HG02840 (cell line): ENCODE results near the gene TNS2.

Experiments used
- ATAC-seq: cut with Tn5 transposase; IDR thresholded peaks from one replicate; pipeline ENCODE4 v1.9.1; 2021; ENCODE audit warnings: mild to moderate bottlenecking, moderate library complexity, moderate number of reproducible peaks; ENCODE audit not compliant: unreplicated experiment, low FRiP score

TNS2 gene

GRCh38 chr12:53039851-53040250 lies 10.0 kb upstream of the TNS2 start:
- no peak for ATAC-seq

DNA sequence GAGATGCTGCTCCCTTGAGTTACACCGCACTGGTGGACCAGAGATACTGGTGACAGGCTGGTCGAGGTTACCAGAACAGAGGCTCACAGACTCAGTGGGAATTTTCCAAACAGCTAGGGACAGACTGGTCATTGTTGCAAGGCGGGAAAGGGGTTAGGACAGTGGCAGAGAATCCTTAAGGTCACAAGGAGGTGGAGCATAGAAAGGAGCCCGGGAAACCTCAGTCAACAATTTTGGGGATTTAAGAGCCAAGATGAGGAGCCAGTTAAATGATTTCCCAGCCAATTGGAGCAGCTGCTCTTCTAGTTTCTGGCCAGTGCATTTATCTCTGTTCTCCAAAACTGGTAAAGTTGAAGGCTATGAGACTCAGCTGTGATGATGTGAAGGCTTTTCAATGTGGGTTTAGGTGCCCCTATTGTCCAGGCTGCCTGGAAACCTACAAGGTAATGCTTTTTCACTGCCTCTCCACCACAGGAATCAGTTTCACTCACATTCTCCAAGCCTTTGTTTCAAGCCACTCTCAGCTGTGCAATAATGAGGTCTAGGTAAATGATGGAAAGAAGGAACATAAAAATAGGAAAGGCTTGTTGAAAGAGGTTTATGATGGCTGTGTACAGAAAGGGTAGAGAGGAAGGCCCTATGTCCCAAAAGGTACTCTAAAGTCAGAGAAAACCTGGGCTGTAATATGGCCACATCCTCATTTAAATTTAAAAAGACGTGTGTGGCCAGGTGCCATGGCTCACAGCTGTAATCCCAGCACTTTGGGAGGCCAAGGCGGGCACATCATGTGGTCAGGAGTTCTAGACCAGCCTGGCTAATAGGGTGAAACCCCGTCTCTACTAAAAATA lies 7.0 kb upstream of the TNS2 start:
- no peak for ATAC-seq

DNA sequence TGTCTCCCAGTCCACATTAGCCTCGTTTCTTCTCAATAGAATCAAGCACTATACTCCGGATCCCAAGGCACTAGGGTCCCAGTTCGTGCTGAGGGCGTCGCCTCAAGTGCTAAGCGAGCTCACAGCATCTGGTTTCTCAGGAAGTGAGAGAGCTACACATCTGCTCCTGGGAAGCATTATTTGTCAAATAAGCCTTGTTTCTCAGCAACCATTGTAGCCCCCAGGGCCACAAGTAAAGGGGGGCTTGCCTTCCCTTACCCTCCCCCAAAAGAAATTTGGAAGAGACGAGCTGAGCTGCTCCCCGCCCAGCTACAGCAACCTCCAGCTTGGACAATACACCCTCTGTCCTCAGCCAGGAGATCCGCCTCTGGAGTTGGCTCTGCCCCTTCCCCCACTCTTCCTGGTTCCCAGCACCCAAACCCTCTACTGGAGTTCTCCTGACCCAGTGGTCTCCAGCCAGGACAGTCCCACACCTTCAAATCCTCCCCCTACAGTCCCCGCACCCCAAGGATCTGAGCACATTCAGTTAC lies 5.7 kb upstream of the TNS2 start:
- no peak for ATAC-seq

- no peak for ATAC-seq
These were observed 4.8 kb upstream of the TNS2 start for GRCh38 chr12:53044896-53045695.

GRCh38 chr12:53045696-53046045 lies 4.2 kb upstream of the TNS2 start:
- ATAC-seq, result no peak

DNA sequence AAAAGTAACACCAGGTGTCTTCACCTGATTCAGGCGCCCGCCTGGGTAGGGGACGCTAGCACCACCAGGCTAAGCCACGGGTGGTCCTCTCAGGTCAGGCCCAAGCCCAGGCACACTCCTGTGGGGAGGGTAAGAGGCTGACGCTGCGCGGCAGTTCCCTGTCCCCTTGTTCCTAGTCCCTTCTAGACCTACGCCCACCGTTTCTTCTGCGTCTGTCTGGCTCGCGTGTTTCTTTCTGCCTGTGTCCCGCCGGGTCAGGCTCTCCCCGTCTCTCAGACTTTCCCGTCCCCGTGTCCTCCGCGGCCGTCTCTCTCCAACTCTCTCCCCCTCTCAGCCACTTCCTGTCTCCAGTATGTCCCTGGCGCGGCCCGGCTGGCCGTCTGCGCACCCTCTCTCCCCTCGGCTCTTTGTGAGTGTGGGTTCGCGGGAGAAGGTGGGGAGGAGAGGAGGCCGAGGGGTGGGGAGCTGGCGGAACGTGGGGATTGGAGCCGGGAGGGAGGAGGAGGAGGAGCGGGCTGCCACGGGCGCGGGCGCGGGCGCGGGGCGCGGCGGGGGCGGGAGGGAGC lies 3.1 kb upstream of the TNS2 start:
- no peak for ATAC-seq

DNA sequence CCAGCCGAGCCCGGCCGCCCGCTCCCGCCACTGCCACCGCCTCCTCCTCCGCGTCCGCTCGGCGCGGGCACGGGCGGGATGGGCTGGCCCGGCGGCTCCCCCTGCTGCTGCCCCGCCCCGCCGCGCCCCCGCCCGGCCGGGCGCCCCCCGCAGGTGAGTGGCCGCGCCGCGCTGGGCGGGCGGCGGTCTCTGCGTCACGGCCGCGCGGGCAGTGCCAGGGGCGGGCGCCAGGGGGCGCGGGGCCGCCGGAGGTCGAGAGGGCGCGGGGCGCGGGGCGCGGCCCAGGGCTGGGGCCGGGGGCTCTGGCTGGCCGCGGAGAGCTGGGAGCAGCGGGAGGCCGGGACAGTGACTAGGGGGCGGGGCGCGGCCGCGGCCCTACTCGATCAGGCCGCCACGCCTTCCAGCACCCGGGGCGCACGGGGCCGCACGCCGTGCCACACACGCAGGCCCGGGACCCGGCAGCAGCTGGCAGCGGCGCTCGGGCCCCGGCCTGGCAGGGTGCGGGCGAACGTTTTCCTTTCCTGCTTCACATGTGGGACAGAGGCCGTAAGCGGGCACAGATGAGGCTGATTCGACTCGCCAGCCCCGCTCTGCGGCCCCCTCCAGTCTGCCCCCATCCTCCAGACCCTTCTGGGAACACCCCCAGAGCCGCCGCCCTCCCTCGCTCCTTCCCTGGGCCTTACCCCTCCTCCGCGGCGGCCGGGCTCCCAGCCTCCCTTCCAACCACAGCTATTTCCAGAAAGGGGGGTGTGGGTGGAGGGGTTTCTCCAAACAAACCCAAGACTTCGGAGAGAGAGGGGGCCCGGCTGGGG lies 2.4 kb upstream of the TNS2 start:
- ATAC-seq, result peak; percentile 59

DNA sequence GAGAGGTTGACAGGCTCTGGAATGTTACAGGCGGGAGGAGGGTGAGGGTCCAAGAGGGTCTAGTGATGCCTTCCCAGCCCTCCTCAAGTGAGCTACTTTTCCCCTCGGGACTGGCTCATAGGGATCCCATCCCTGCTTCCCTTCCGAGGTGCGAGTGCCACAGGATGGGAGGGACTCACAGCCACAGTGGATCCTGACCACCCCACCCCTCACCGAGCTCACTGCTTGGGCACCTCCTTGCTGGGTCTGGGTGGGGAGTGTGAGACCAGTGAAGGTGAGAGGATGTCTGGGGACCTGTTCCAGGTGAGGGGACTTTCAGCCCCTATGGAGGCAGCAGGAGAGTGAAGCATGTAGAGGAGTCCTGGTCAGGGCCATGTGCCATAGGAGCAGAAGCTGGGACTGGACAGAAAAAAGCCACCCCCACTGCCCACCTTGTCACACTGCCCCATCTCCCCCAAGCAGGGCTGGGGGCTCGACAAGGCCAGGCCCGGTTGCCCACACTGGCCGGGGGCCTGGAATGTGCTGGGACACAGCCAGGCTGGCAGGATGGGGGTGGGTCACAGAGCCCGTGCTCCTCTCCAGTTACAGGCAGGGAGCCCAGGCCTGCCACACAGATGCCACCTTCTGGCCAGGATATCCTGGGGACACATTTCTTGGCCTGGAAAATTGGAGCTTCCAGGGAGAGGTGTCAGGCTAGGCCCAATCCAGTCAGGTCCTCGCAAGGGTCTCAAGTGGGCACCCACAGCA lies 1.7 kb upstream of the TNS2 start:
- no peak for ATAC-seq

DNA sequence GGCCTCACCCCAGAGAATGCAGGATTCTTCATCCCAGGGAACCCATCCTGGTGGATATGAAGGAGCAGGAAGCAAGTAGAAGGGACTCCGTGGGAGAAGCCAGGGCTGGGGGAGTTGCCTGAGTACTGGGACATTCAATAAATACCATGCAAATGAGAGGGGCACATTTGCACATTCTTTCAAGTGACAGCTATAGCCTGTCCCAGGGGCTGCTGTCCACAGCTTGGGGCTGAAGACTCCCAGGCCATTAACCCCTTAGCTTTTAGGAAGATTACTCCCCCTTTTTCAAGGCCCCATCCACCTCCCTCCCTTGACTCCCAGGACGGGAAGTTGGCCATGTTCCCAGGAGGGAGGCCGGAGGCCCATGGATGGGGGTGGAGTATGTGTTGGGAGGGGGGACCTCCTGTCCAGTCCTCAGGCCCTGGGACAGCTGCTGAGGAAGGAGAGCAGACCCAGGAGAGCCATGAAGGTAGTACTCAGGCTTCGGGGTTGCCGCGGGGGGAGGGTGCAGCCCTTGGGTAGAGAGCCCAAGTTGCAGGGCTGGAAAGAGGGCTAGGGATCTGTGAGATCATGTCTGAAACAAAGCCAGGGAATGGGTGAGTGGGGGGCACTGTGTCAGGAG lies 974 bp upstream of the TNS2 start:
- no peak for ATAC-seq

GRCh38 chr12:53050426-53051057 lies 677 bp downstream of the TNS2 start:
- no peak for ATAC-seq

GRCh38 chr12:53051058-53051880 lies 1.4 kb downstream of the TNS2 start:
- no peak for ATAC-seq

- no peak for ATAC-seq
These were observed 2.1 kb downstream of the TNS2 start for GRCh38 chr12:53051881-53052412.

- ATAC-seq, result no peak
These were observed 2.8 kb downstream of the TNS2 start for GRCh38 chr12:53052419-53053217.

DNA sequence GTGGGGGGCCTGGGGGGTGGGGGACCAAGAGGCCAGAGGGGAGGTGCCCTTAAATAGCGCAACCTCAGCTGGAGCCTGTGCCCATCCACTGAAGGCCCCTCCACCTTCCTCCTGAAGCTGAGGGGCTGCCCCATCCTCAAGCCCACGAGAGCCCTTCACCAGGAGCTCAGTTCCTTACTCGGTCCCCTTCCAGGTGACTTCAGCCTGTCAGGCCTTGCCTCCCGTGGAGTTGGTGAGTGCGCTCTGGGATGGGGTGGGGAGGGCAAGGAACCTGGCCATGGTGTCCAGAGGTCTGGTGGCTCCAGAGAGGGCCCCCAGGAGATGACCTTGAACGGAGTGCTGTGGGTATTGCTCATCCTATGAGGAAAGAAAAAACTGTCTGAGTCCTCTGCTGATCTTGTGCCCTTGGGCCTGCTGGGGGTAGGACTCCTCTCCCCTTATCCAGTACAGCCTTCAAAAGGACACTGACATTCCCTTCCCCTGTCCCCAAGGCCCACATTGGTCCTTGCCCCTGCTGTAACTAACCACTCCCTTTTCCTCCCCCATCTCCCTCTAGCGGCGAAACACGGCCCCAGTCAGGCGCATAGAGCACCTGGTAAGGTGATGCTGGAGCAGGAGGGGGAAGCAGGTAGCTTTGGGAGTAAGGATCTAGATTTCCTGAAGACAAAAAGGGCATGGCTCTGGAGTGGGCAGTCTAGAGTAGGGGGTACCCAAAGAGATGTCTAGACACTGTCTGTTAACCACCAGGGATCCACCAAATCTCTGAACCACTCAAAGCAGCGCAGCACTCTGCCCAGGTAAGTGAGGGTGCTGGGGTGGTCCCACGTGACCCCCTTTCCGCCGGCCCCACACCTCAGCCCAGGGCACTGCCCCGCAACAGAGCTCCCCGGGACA lies 3.6 kb downstream of the TNS2 start:
- ATAC-seq, result no peak

- peak; percentile 81 for ATAC-seq
These were observed 4.4 kb downstream of the TNS2 start for GRCh38 chr12:53054112-53054878.
